ENCODE results near the gene ZNF827. TPM values are rescaled to one million over a fixed set of nuclear protein-coding genes. Genes with fewer than 3 reads are reported as not detected.

ZNF827 gene
- total and polyA plus RNA-seq, 4 experiments from 2014 or later = 1.4 to 27.3 (median 14.0) TPM

GRCh38 chr4:145774473-145774872 lies 164.2 kb downstream of the ZNF827 start:
- ChIA-PET CTCF (ENCODE audit: partially characterized antibody) (no interaction called here), POLR2A (ENCODE audit: partially characterized antibody) (no interaction called here)
- Mint-ChIP-seq H3K27me3 (no peaks in the 10 kb centered on the region), H3K36me3 (peaks cover 52 to 68% of the 10 kb centered on the region in 2 donors), H3K4me1 (no peaks in the 10 kb centered on the region), H3K9me3 (peaks cover 0 to 2% (median 0%) of the 10 kb centered on the region in 8 donors), H3K27ac (no peak overlapping the region), H3K4me3 (no peak overlapping the region)
- H3K27me3 ChIP-seq (ENCODE audit: insufficient read depth, low read length) = no peaks in the 10 kb centered on the region
- intact Hi-C loops (cut with micrococcal nuclease) = no loop called here
- H3K4me1 ChIP-seq (ENCODE audit: insufficient read depth, low read length) = no peaks in the 10 kb centered on the region
- H3K4me3 ChIP-seq (ENCODE audit: low read length in 2 of 2) = no peak overlapping the region
- H3K27ac ChIP-seq (ENCODE audit: low read depth, low read length) = no peak overlapping the region
- H3K9me3 ChIP-seq (ENCODE audit: control insufficient read depth in 1 of 2, low read length in 2 of 2) = no peaks in the 10 kb centered on the region
- H3K36me3 ChIP-seq (ENCODE audit: insufficient read depth, low read length) = peaks cover 3% of the 10 kb centered on the region
- no peak for DNase-seq

GRCh38 chr4:145773581-145774234 lies 164.9 kb downstream of the ZNF827 start:
- Mint-ChIP-seq H3K4me1 (no peaks in the 10 kb centered on the region), H3K27me3 (no peaks in the 10 kb centered on the region), H3K36me3 (peaks cover 52 to 68% of the 10 kb centered on the region in 2 donors), H3K4me3 (no peak overlapping the region), H3K27ac (no peak overlapping the region), H3K9me3 (peaks cover 0 to 2% (median 0%) of the 10 kb centered on the region in 8 donors)
- no peak for DNase-seq
- no peaks in the 10 kb centered on the region for H3K9me3 ChIP-seq (ENCODE audit: control insufficient read depth in 1 of 2, low read length in 2 of 2)
- intact Hi-C loops (cut with micrococcal nuclease) = no loop called here
- no peaks in the 10 kb centered on the region for H3K27me3 ChIP-seq (ENCODE audit: insufficient read depth, low read length)
- ChIA-PET CTCF (ENCODE audit: partially characterized antibody) (no interaction called here), POLR2A (ENCODE audit: partially characterized antibody) (no interaction called here)
- H3K4me1 ChIP-seq (ENCODE audit: insufficient read depth, low read length) = no peaks in the 10 kb centered on the region
- H3K4me3 ChIP-seq (ENCODE audit: low read length in 2 of 2) = no peak overlapping the region
- H3K27ac ChIP-seq (ENCODE audit: low read depth, low read length) = no peak overlapping the region
- peaks cover 3% of the 10 kb centered on the region for H3K36me3 ChIP-seq (ENCODE audit: insufficient read depth, low read length)

- Histone ChIP-seq H3K4me1 (ENCODE audit: insufficient read depth, low read length) (no peaks in the 10 kb centered on the region), H3K27me3 (ENCODE audit: insufficient read depth, low read length) (no peaks in the 10 kb centered on the region), H3K4me3 (ENCODE audit: low read length in 2 of 2) (no peak overlapping the region), H3K9me3 (ENCODE audit: control insufficient read depth in 1 of 2, low read length in 2 of 2) (no peaks in the 10 kb centered on the region), H3K36me3 (ENCODE audit: insufficient read depth, low read length) (peaks cover 3% of the 10 kb centered on the region), H3K27ac (ENCODE audit: low read depth, low read length) (no peak overlapping the region)
- ChIA-PET POLR2A (ENCODE audit: partially characterized antibody) (no interaction called here), CTCF (ENCODE audit: partially characterized antibody) (no interaction called here)
- DNase-seq = no peak
- Mint-ChIP-seq H3K4me3 (no peak overlapping the region), H3K27ac (no peak overlapping the region), H3K36me3 (peaks cover 56 to 69% of the 10 kb centered on the region in 2 donors), H3K9me3 (peaks cover 0 to 6% (median 3%) of the 10 kb centered on the region in 8 donors), H3K4me1 (no peaks in the 10 kb centered on the region), H3K27me3 (no peaks in the 10 kb centered on the region)
- intact Hi-C loops (cut with micrococcal nuclease) = no loop called here
Observed at GRCh38 chr4:145772347-145772746, 166.3 kb downstream of the ZNF827 start.

GRCh38 chr4:145770124-145770523 lies 168.5 kb downstream of the ZNF827 start:
- no peak overlapping the region for H3K4me3 ChIP-seq (ENCODE audit: low read length in 2 of 2)
- Mint-ChIP-seq H3K27me3 (no peaks in the 10 kb centered on the region), H3K9me3 (peaks cover 0 to 8% (median 5%) of the 10 kb centered on the region in 8 donors), H3K27ac (no peak overlapping the region), H3K36me3 (peaks cover 70 to 73% of the 10 kb centered on the region in 2 donors), H3K4me1 (no peaks in the 10 kb centered on the region), H3K4me3 (no peak overlapping the region)
- intact Hi-C loops (cut with micrococcal nuclease) = no loop called here
- H3K36me3 ChIP-seq (ENCODE audit: insufficient read depth, low read length) = peaks cover 3% of the 10 kb centered on the region
- H3K27me3 ChIP-seq (ENCODE audit: insufficient read depth, low read length) = no peaks in the 10 kb centered on the region
- DNase-seq = no peak
- no peaks in the 10 kb centered on the region for H3K4me1 ChIP-seq (ENCODE audit: insufficient read depth, low read length)
- ChIA-PET CTCF (ENCODE audit: partially characterized antibody) (no interaction called here), POLR2A (ENCODE audit: partially characterized antibody) (no interaction called here)
- H3K9me3 ChIP-seq (ENCODE audit: control insufficient read depth in 1 of 2, low read length in 2 of 2) = no peaks in the 10 kb centered on the region
- no peak overlapping the region for H3K27ac ChIP-seq (ENCODE audit: low read depth, low read length)

- H3K27me3 ChIP-seq (ENCODE audit: insufficient read depth, low read length) = no peaks in the 10 kb centered on the region
- POLR2A ChIA-PET (ENCODE audit: partially characterized antibody) = no interaction called here
- intact Hi-C loops (cut with micrococcal nuclease) = no loop called here
- H3K9me3 ChIP-seq (ENCODE audit: control insufficient read depth in 1 of 2, low read length in 2 of 2) = no peaks in the 10 kb centered on the region
- Mint-ChIP-seq H3K36me3 (peaks cover 74% of the 10 kb centered on the region in 2 donors), H3K9me3 (peaks cover 0 to 8% (median 5%) of the 10 kb centered on the region in 8 donors), H3K27ac (no peak overlapping the region), H3K27me3 (no peaks in the 10 kb centered on the region), H3K4me3 (no peak overlapping the region), H3K4me1 (no peaks in the 10 kb centered on the region)
- no peaks in the 10 kb centered on the region for H3K4me1 ChIP-seq (ENCODE audit: insufficient read depth, low read length)
- no peak overlapping the region for H3K4me3 ChIP-seq (ENCODE audit: low read length in 2 of 2)
- H3K36me3 ChIP-seq (ENCODE audit: insufficient read depth, low read length) = peaks cover 8% of the 10 kb centered on the region
- DNase-seq = no peak
- CTCF ChIA-PET (ENCODE audit: partially characterized antibody) = no interaction called here
- no peak overlapping the region for H3K27ac ChIP-seq (ENCODE audit: low read depth, low read length)
Observed at GRCh38 chr4:145769450-145770037, 169.1 kb downstream of the ZNF827 start.

GRCh38 chr4:145766273-145766672 lies 172.3 kb downstream of the ZNF827 start:
- POLR2A ChIA-PET (ENCODE audit: partially characterized antibody) = no interaction called here
- Mint-ChIP-seq H3K4me3 (no peak overlapping the region), H3K4me1 (no peaks in the 10 kb centered on the region), H3K27ac (no peak overlapping the region), H3K36me3 (peaks cover 70 to 76% of the 10 kb centered on the region in 2 donors), H3K27me3 (no peaks in the 10 kb centered on the region), H3K9me3 (peaks cover 0 to 8% (median 4%) of the 10 kb centered on the region in 8 donors)
- CTCF ChIA-PET (ENCODE audit: partially characterized antibody) = no interaction called here
- Histone ChIP-seq H3K9me3 (ENCODE audit: control insufficient read depth in 1 of 2, low read length in 2 of 2) (no peaks in the 10 kb centered on the region), H3K4me1 (ENCODE audit: insufficient read depth, low read length) (no peaks in the 10 kb centered on the region), H3K4me3 (ENCODE audit: low read length in 2 of 2) (no peak overlapping the region), H3K27me3 (ENCODE audit: insufficient read depth, low read length) (no peaks in the 10 kb centered on the region), H3K27ac (ENCODE audit: low read depth, low read length) (no peak overlapping the region), H3K36me3 (ENCODE audit: insufficient read depth, low read length) (peaks cover 20% of the 10 kb centered on the region)
- no peak for DNase-seq
- intact Hi-C loops (cut with micrococcal nuclease) = no loop called here

GRCh38 chr4:145763399-145763798 lies 175.2 kb downstream of the ZNF827 start:
- no peaks in the 10 kb centered on the region for H3K4me1 Mint-ChIP-seq
- H3K36me3 Mint-ChIP-seq = peaks cover 79 to 80% of the 10 kb centered on the region in 2 donors
- DNase-seq = no peak
- no peak overlapping the region for H3K27ac Mint-ChIP-seq
- H3K4me1 ChIP-seq (ENCODE audit: insufficient read depth, low read length) = no peaks in the 10 kb centered on the region
- peaks cover 20% of the 10 kb centered on the region for H3K36me3 ChIP-seq (ENCODE audit: insufficient read depth, low read length)
- intact Hi-C loops (cut with micrococcal nuclease) = no loop called here
- H3K4me3 Mint-ChIP-seq = no peak overlapping the region
- H3K27me3 ChIP-seq (ENCODE audit: insufficient read depth, low read length) = no peaks in the 10 kb centered on the region
- no peak overlapping the region for H3K27ac ChIP-seq (ENCODE audit: low read depth, low read length)
- H3K9me3 Mint-ChIP-seq = peaks cover 0 to 8% (median 3%) of the 10 kb centered on the region in 8 donors
- H3K27me3 Mint-ChIP-seq = no peaks in the 10 kb centered on the region
- POLR2A ChIA-PET (ENCODE audit: partially characterized antibody) = no interaction called here
- CTCF ChIA-PET (ENCODE audit: partially characterized antibody) = no interaction called here
- no peak overlapping the region for H3K4me3 ChIP-seq (ENCODE audit: low read length in 2 of 2)
- H3K9me3 ChIP-seq (ENCODE audit: control insufficient read depth in 1 of 2, low read length in 2 of 2) = no peaks in the 10 kb centered on the region

All from CD4-positive, alpha-beta memory T cell (primary cell).